NOMO-1 treated with dmso at 0.1 percent for 144 hours (cell line): ENCODE measurements around the gene EPHB3.

Source experiments
- DNase-seq: peaks from one replicate; lab custom pipeline; 2025; ENCODE audit not compliant: unreplicated experiment; lab: John Stamatoyannopoulos, UW

Gene EPHB3

GRCh38 chr3:184578822-184579221, 17.2 kb downstream of the EPHB3 start:
- DNase-seq, result no peak

GRCh38 chr3:184579513-184579912, 17.9 kb downstream of the EPHB3 start:
- peak; percentile 71 for DNase-seq

GRCh38 chr3:184580376-184580775, 18.8 kb downstream of the EPHB3 start:
- DNase-seq, result no peak

- no peak for DNase-seq
These were observed 19.8 kb downstream of the EPHB3 start for GRCh38 chr3:184581331-184581855.

GRCh38 chr3:184582646-184583577, 21.3 kb downstream of the EPHB3 start:
- DNase-seq, result peak; percentile 34

- no peak for DNase-seq
These were observed 22.2 kb downstream of the EPHB3 start for GRCh38 chr3:184583578-184584451.

- DNase-seq, result no peak
These were observed 22.9 kb downstream of the EPHB3 start for GRCh38 chr3:184584464-184584891.

GRCh38 chr3:184585545-184585944, 24.0 kb downstream of the EPHB3 start:
- DNase-seq, result no peak

- peak; percentile 63 for DNase-seq
These were observed 25.3 kb downstream of the EPHB3 start for GRCh38 chr3:184586851-184587250.

- no peak for DNase-seq
These were observed 27.2 kb downstream of the EPHB3 start for GRCh38 chr3:184588776-184589175.

- no peak for DNase-seq
These were observed 29.2 kb downstream of the EPHB3 start for GRCh38 chr3:184590795-184591194.

GRCh38 chr3:184591789-184592188, 30.2 kb downstream of the EPHB3 start:
- DNase-seq, result no peak

GRCh38 chr3:184592371-184593219, 31.0 kb downstream of the EPHB3 start:
- no peak for DNase-seq

- DNase-seq, result no peak
These were observed 31.8 kb downstream of the EPHB3 start for GRCh38 chr3:184593220-184593927.

GRCh38 chr3:184593928-184594303, 32.3 kb downstream of the EPHB3 start:
- no peak for DNase-seq

GRCh38 chr3:184594371-184595001, 32.9 kb downstream of the EPHB3 start:
- no peak for DNase-seq

- no peak for DNase-seq
These were observed 34.1 kb downstream of the EPHB3 start for GRCh38 chr3:184595726-184596125.

GRCh38 chr3:184596233-184596632, 34.6 kb downstream of the EPHB3 start:
- no peak for DNase-seq

GRCh38 chr3:184596886-184597575, 35.4 kb downstream of the EPHB3 start:
- DNase-seq, result no peak
